Measurements from ENCODE around the gene RPL10.
A peak's percentile ranks its signal among the peaks of the same experiment; 100 is the strongest.

Gene RPL10

GRCh38 chrX:154403858-154404257 is 5.7 kb downstream of the RPL10 start:
- Histone ChIP-seq H3K27ac (ENCODE audit: low read depth, low read length) (no peak overlapping the region), H3K4me3 (ENCODE audit: low read length) (no peak overlapping the region), H3K9me3 (ENCODE audit: insufficient read depth, low read depth, low read length) (no peaks in the 10 kb centered on the region), H3K36me3 (ENCODE audit: insufficient read depth, low read length) (peaks cover 22% of the 10 kb centered on the region), H3K4me1 (ENCODE audit: insufficient read depth, low read length) (0 out of 2 replicates have a peak, but pooled peaks cover 4% of the 10 kb centered on the region), H3K9ac (ENCODE audit: low read depth, low read length) (no peak overlapping the region), H3K27me3 (ENCODE audit: insufficient read depth, low read length) (no peaks in the 10 kb centered on the region)
- 79% methylated on average over 3 of the region's 4 CpGs for WGBS

GRCh38 chrX:154404625-154405192 is 6.5 kb downstream of the RPL10 start:
- 95% methylated on average over 16 of the region's 16 CpGs for WGBS
- Histone ChIP-seq H3K9ac (ENCODE audit: low read depth, low read length) (no peak overlapping the region), H3K4me3 (ENCODE audit: low read length) (no peak overlapping the region), H3K27ac (ENCODE audit: low read depth, low read length) (no peak overlapping the region), H3K9me3 (ENCODE audit: insufficient read depth, low read depth, low read length) (no peaks in the 10 kb centered on the region), H3K4me1 (ENCODE audit: insufficient read depth, low read length) (no peaks in the 10 kb centered on the region), H3K36me3 (ENCODE audit: insufficient read depth, low read length) (peaks cover 14% of the 10 kb centered on the region), H3K27me3 (ENCODE audit: insufficient read depth, low read length) (no peaks in the 10 kb centered on the region)

GRCh38 chrX:154408659-154409221 is 10.6 kb downstream of the RPL10 start:
- Histone ChIP-seq H3K4me3 (ENCODE audit: low read length) (peak overlapping the region; percentile 43), H3K9me3 (ENCODE audit: insufficient read depth, low read depth, low read length) (no peaks in the 10 kb centered on the region), H3K27me3 (ENCODE audit: insufficient read depth, low read length) (no peaks in the 10 kb centered on the region), H3K27ac (ENCODE audit: low read depth, low read length) (peak overlapping the region; percentile 34; the same call in 1 of the 2 replicates), H3K9ac (ENCODE audit: low read depth, low read length) (peak overlapping the region; percentile 44; the same call in 1 of the 2 replicates), H3K36me3 (ENCODE audit: insufficient read depth, low read length) (peaks cover 3% of the 10 kb centered on the region), H3K4me1 (ENCODE audit: insufficient read depth, low read length) (peaks cover 4% of the 10 kb centered on the region; the same call in 1 of the 2 replicates)
- 45% methylated on average over 10 of the region's 10 CpGs for WGBS

GRCh38 chrX:154409222-154409871 is 11.2 kb downstream of the RPL10 start, which contains the start of gene DNASE1L1:
DNASE1L1 (minus strand) TSS chrX:154409254; CDS start chrX:154405568, 3,686 bp downstream.
- H3K36me3 ChIP-seq (ENCODE audit: insufficient read depth, low read length), result peaks cover 6% of the 10 kb centered on the region
- H3K27me3 ChIP-seq (ENCODE audit: insufficient read depth, low read length), result no peaks in the 10 kb centered on the region
- peak within 1 kb of the TSS; percentile 45; the same call in 1 of the 2 replicates for H3K27ac ChIP-seq (ENCODE audit: low read depth, low read length)
- WGBS, result 14% methylated on average over 26 of the region's 26 CpGs
- H3K9me3 ChIP-seq (ENCODE audit: insufficient read depth, low read depth, low read length), result no peaks in the 10 kb centered on the region
- peaks cover 4% of the 10 kb centered on the region; the same call in 1 of the 2 replicates for H3K4me1 ChIP-seq (ENCODE audit: insufficient read depth, low read length)
- peak within 1 kb of the TSS; percentile 43 for H3K4me3 ChIP-seq (ENCODE audit: low read length)
- peak within 1 kb of the TSS; percentile 44 for H3K9ac ChIP-seq (ENCODE audit: low read depth, low read length)

- H3K27ac ChIP-seq (ENCODE audit: low read depth, low read length), result peak overlapping the region; percentile 21; the same call in 1 of the 2 replicates
Measured at GRCh38 chrX:154411981-154412340, 13.8 kb downstream of the RPL10 start.

GRCh38 chrX:154412468-154412867 is 14.3 kb downstream of the RPL10 start:
- H3K4me1 ChIP-seq (ENCODE audit: insufficient read depth, low read length), result peaks cover 4% of the 10 kb centered on the region; the same call in 1 of the 2 replicates
- peak overlapping the region; percentile 76 for H3K4me3 ChIP-seq (ENCODE audit: low read length)
- H3K27me3 ChIP-seq (ENCODE audit: insufficient read depth, low read length), result no peaks in the 10 kb centered on the region
- no peak overlapping the region for H3K27ac ChIP-seq (ENCODE audit: low read depth, low read length)
- H3K36me3 ChIP-seq (ENCODE audit: insufficient read depth, low read length), result peaks cover 6% of the 10 kb centered on the region
- H3K9me3 ChIP-seq (ENCODE audit: insufficient read depth, low read depth, low read length), result no peaks in the 10 kb centered on the region
- no peak overlapping the region for H3K9ac ChIP-seq (ENCODE audit: low read depth, low read length)
- WGBS, result 83% methylated on average over 3 of the region's 4 CpGs

More at GRCh38 chrX:154411981-154412340, 13.8 kb downstream of the RPL10 start:
- 5% methylated on average over 29 of the region's 29 CpGs for WGBS
- Histone ChIP-seq H3K9ac (ENCODE audit: low read depth, low read length) (peak overlapping the region; percentile 66), H3K27me3 (ENCODE audit: insufficient read depth, low read length) (no peaks in the 10 kb centered on the region), H3K4me1 (ENCODE audit: insufficient read depth, low read length) (peaks cover 4% of the 10 kb centered on the region; the same call in 1 of the 2 replicates), H3K9me3 (ENCODE audit: insufficient read depth, low read depth, low read length) (no peaks in the 10 kb centered on the region), H3K4me3 (ENCODE audit: low read length) (peak overlapping the region; percentile 76), H3K36me3 (ENCODE audit: insufficient read depth, low read length) (peaks cover 6% of the 10 kb centered on the region)

- Histone ChIP-seq H3K9ac (ENCODE audit: low read depth, low read length) (no peak overlapping the region), H3K4me1 (ENCODE audit: insufficient read depth, low read length) (peaks cover 4% of the 10 kb centered on the region; the same call in 1 of the 2 replicates), H3K27ac (ENCODE audit: low read depth, low read length) (no peak overlapping the region), H3K27me3 (ENCODE audit: insufficient read depth, low read length) (no peaks in the 10 kb centered on the region), H3K9me3 (ENCODE audit: insufficient read depth, low read depth, low read length) (no peaks in the 10 kb centered on the region), H3K4me3 (ENCODE audit: low read length) (no peak overlapping the region), H3K36me3 (ENCODE audit: insufficient read depth, low read length) (peaks cover 6% of the 10 kb centered on the region)
- 94% methylated on average over 6 of the region's 8 CpGs for WGBS
Measured at GRCh38 chrX:154413142-154413541, 15.0 kb downstream of the RPL10 start.

- H3K9ac ChIP-seq (ENCODE audit: low read depth, low read length), result no peak overlapping the region
- H3K4me3 ChIP-seq (ENCODE audit: low read length), result no peak overlapping the region
- peaks cover 4% of the 10 kb centered on the region; the same call in 1 of the 2 replicates for H3K4me1 ChIP-seq (ENCODE audit: insufficient read depth, low read length)
- H3K27ac ChIP-seq (ENCODE audit: low read depth, low read length), result no peak overlapping the region
- 91% methylated on average over 7 of the region's 7 CpGs for WGBS
- H3K9me3 ChIP-seq (ENCODE audit: insufficient read depth, low read depth, low read length), result no peaks in the 10 kb centered on the region
- peaks cover 6% of the 10 kb centered on the region for H3K36me3 ChIP-seq (ENCODE audit: insufficient read depth, low read length)
- no peaks in the 10 kb centered on the region for H3K27me3 ChIP-seq (ENCODE audit: insufficient read depth, low read length)
Measured at GRCh38 chrX:154417157-154417556, 19.0 kb downstream of the RPL10 start.

- Histone ChIP-seq H3K9me3 (ENCODE audit: insufficient read depth, low read depth, low read length) (no peaks in the 10 kb centered on the region), H3K9ac (ENCODE audit: low read depth, low read length) (no peak overlapping the region), H3K27ac (ENCODE audit: low read depth, low read length) (no peak overlapping the region), H3K27me3 (ENCODE audit: insufficient read depth, low read length) (no peaks in the 10 kb centered on the region), H3K4me1 (ENCODE audit: insufficient read depth, low read length) (no peaks in the 10 kb centered on the region), H3K4me3 (ENCODE audit: low read length) (no peak overlapping the region), H3K36me3 (ENCODE audit: insufficient read depth, low read length) (no peaks in the 10 kb centered on the region)
- WGBS, result 93% methylated on average over 8 of the region's 8 CpGs
Measured at GRCh38 chrX:154419189-154419588, 21.0 kb downstream of the RPL10 start.

GRCh38 chrX:154419688-154420401 is 21.7 kb downstream of the RPL10 start:
- H3K27me3 ChIP-seq (ENCODE audit: insufficient read depth, low read length), result no peaks in the 10 kb centered on the region
- no peaks in the 10 kb centered on the region for H3K9me3 ChIP-seq (ENCODE audit: insufficient read depth, low read depth, low read length)
- H3K36me3 ChIP-seq (ENCODE audit: insufficient read depth, low read length), result no peaks in the 10 kb centered on the region
- no peak overlapping the region for H3K4me3 ChIP-seq (ENCODE audit: low read length)
- H3K27ac ChIP-seq (ENCODE audit: low read depth, low read length), result no peak overlapping the region
- no peak overlapping the region for H3K9ac ChIP-seq (ENCODE audit: low read depth, low read length)
- 94% methylated on average over 19 of the region's 19 CpGs for WGBS
- H3K4me1 ChIP-seq (ENCODE audit: insufficient read depth, low read length), result no peaks in the 10 kb centered on the region

- H3K36me3 ChIP-seq (ENCODE audit: insufficient read depth, low read length), result no peaks in the 10 kb centered on the region
- no peaks in the 10 kb centered on the region for H3K27me3 ChIP-seq (ENCODE audit: insufficient read depth, low read length)
- no peak overlapping the region for H3K27ac ChIP-seq (ENCODE audit: low read depth, low read length)
- 95% methylated on average over 10 of the region's 10 CpGs for WGBS
- H3K9ac ChIP-seq (ENCODE audit: low read depth, low read length), result no peak overlapping the region
- no peak overlapping the region for H3K4me3 ChIP-seq (ENCODE audit: low read length)
- no peaks in the 10 kb centered on the region for H3K9me3 ChIP-seq (ENCODE audit: insufficient read depth, low read depth, low read length)
- no peaks in the 10 kb centered on the region for H3K4me1 ChIP-seq (ENCODE audit: insufficient read depth, low read length)
Measured at GRCh38 chrX:154420402-154420756, 22.2 kb downstream of the RPL10 start.

Data from HUES64 (cell line).